DOHH2 (cell line): ENCODE data around the gene NT5C3A.

Experiments
- CTCF ChIP-seq: fragments of 200-600 bp; sonication (generic); IDR thresholded peaks from one replicate; pipeline ENCODE4 v1.5.1; 2014; ENCODE audit warnings: antibody characterized with exemption, mild to moderate bottlenecking, low read depth, low read length; ENCODE audit not compliant: poor library complexity, severe bottlenecking
- EZH2phosphoT487 ChIP-seq: fragments of 200-600 bp; sonication (generic); IDR thresholded peaks from 2 replicates; pipeline ENCODE4 v1.6.1; 2017; ENCODE audit warnings: borderline replicate concordance, mild to moderate bottlenecking, antibody characterized with exemption, low read length, moderate library complexity, mixed read lengths

- TF ChIP-seq CTCF (no peak), EZH2phosphoT487 (no peak)
Measured at GRCh38 chr7:33054261-33054964, 8.2 kb downstream of the NT5C3A start.
